HG03196 (cell line): ENCODE data around the gene RHBDD1.

ENCODE experiments used
- ATAC-seq: cut with Tn5 transposase; IDR thresholded peaks from one replicate; pipeline ENCODE4 v1.9.1; 2021; ENCODE audit not compliant: unreplicated experiment

RHBDD1 gene

DNA sequence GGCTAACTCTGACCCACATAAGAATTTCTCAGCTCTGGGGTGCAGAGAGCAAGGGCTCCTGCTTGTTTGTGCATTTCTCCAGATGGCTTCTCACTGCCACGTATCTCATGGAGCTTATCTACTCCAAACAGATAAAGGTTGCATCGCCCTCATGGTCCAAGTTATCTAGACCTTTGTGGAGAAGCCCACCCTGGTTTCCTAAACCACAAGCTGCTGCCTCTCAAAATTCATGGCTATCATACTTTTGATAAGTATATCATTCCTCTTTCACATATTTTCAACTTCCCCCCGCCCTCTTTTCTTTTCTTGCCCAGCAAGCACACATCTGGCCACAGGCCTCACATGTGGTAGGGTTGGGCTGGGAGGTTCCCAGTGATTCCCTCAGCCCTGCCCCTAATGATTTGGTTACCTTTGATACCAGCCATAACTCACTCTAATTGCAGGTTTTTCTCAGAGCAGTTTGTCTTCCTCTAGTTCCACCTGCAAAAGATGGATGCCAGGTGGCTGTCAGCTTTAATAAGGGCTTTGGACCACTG is 146.0 kb downstream of the RHBDD1 start:
- no peak for ATAC-seq

- ATAC-seq = peak; percentile 8
Observed at GRCh38 chr2:226983895-226984749, 148.3 kb downstream of the RHBDD1 start.

- peak; percentile 97 for ATAC-seq
Observed at GRCh38 chr2:226984750-226985582, 149.1 kb downstream of the RHBDD1 start.

- no peak for ATAC-seq
Observed at GRCh38 chr2:226985583-226985946, 149.7 kb downstream of the RHBDD1 start.

- no peak for ATAC-seq
Observed at GRCh38 chr2:226991663-226992062, 155.8 kb downstream of the RHBDD1 start.

DNA sequence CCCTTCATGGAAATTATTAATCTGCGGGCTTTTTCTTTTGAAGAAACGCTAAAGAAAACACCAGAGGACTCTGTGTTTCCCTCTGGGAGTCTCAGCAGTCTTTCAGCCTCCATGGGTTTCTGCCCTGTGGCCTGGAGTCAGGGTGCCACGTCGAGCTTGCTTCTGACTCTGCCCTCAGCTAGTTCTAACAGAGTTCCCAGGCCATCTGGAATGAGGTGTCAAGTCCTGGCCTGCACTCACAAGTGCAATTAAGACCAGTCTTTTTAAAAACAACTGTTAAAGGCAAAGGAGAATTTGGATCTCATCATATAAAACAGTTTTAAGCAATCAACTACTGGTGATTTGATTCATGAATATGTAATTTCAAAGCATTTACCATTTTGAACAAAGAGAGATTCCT is 157.3 kb downstream of the RHBDD1 start:
- ATAC-seq = no peak

DNA sequence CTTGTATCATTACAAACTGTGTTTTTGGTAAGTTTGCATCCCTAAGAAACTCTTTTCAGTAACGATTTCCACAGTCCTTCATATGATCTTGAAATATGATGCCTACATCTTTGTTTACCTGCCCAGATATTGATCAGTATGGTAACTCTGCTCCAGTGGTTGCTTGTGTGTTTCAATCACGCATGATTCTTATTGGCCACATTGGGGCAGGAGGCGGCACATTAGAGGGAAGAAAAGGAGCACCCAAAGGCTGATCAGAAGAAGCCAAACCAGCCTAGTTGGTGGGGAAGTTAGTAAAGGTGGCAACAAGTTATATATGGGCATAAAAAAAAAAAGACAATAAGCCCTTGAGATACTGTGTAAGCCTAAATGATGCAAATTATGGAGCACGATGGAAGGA is 158.9 kb downstream of the RHBDD1 start:
- no peak for ATAC-seq

DNA sequence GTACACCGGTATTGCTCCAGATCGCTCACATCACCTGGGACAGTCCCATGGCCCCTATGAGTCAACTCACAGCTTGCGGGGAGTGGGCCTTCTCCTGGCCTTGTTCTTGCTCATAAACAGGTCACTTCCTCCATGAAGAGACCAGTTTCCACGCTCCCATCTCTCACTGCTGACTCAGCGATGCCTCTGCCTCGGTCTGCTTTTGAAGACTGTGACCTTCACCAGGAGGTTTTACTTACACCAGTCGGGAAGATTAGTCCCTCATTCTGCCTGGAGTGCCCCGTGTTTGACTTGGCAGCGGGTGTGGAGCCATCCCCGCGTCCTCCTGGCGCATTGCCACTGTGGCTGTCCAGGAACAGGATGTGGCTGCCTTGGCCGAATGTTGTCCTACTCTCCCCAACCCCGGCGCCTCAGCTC is 159.8 kb downstream of the RHBDD1 start:
- ATAC-seq = no peak

GRCh38 chr2:226999661-227000060 is 163.8 kb downstream of the RHBDD1 start:
- no peak for ATAC-seq

GRCh38 chr2:227000123-227000522 is 164.3 kb downstream of the RHBDD1 start:
- ATAC-seq = no peak

- no peak for ATAC-seq
Observed at GRCh38 chr2:227004482-227004881, 168.6 kb downstream of the RHBDD1 start.

DNA sequence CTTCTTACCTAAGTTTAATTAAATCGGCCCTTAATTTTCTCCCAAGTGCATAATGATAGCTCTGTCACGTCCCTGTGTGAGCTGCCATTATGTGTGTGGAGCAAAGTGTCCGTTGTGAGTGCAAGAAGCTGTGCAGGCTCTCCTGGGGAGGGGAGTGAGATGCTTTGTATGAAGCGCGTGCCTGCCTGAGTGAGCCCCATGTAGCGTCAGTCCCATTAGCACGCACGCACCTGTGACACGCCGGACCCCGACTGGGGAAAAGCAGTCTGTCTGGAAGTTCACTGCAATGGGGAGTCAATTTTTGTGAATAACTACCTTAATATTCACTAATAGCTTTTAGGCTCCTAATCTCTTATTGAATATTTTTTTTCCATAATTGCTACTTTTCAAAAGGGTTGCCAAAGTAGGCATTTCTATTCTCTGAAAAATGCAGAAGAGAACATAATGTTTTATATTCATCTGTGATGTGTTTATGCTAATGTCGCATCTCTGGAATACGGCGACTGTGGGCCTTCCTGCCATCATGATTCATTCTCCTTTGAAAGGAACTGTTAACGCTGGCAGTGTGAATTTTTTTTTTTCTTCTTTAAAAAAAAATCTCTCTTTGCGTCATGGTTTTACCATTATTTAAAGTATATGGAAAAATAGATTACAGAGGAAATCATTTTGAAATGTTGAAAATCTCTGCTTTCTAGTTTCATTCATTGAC is 170.5 kb downstream of the RHBDD1 start:
- no peak for ATAC-seq

- ATAC-seq = no peak
Observed at GRCh38 chr2:227007148-227007547, 171.3 kb downstream of the RHBDD1 start.

- ATAC-seq = no peak
Observed at GRCh38 chr2:227007940-227008339, 172.1 kb downstream of the RHBDD1 start.

- ATAC-seq = no peak
Observed at GRCh38 chr2:227010433-227010832, 174.6 kb downstream of the RHBDD1 start.

DNA sequence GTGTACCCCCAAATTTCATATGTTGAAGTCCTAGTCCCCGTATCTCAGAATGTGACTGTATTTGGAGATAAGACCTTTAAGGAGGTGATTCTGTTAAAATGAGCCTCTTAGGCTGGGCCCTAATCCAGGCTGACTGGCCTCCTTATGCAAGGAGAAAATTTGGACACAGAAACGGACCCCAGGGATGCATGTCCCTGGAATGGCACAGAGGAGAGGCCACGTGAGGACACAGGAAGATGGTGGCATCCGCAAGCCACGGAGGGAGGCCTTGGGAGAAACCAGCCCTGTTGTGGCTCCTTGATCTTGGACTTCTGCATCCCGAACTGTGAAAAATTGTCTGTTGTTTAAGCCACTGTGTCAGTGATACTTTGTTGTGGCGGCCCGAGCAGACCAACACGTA is 177.5 kb downstream of the RHBDD1 start:
- ATAC-seq = no peak

DNA sequence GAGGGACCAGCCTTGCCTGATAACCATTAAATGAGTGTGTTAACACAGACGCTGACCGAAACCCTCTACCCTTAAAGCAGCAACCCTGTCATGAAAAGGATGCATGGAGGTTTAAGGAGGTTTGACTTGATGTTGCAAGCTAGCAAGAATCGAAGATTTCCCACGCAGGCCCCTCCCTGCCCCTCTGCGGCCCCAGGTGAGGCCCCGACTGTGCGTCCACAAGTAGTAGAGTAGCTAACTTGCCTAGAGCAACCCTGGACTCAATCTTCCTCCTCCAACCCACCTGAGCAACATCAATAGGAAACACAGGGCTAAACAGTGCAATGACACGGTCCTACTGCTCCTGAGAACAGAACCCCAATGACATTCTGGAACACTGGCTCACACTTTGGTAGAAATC is 178.0 kb downstream of the RHBDD1 start:
- ATAC-seq = no peak

GRCh38 chr2:227016894-227017293 is 181.0 kb downstream of the RHBDD1 start:
- ATAC-seq = no peak

GRCh38 chr2:227020416-227020815 is 184.6 kb downstream of the RHBDD1 start:
- no peak for ATAC-seq

DNA sequence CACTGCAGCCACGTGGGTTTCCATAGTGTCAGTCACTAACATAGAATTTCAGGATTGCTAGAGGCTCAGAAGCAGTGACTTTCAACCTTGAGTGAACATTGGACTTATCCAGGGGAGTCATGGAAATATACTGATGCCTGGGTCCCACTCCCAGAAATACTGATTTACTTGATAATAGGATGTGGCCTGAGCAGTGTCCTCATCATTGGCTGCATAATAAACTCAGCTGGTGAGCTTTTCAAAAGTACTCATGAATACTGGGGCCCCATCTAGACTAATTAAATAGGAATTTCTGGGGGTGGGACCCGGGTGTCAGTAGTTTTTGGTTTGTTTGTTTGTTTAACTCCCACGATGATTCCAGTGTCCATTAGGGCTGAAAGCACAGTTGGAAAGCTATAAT is 186.8 kb downstream of the RHBDD1 start:
- no peak for ATAC-seq

- ATAC-seq = no peak
Observed at GRCh38 chr2:227025510-227025909, 189.7 kb downstream of the RHBDD1 start.
